HCT116 (cell line): ENCODE results near the gene CLCN3. TPM values are rescaled to one million over a fixed set of nuclear protein-coding genes. Genes with fewer than 3 reads are reported as not detected.

ENCODE experiments used
- ATAC-seq: fragments of 200-7000 bp; cut with Tn5 transposase; 2 replicates; pipeline ENCODE4 v1.9.1; 2020; ENCODE audit warnings: mild to moderate bottlenecking, moderate library complexity
- BruUV-seq: library from RNA; stranded (reverse); fragments of 400-500 nt; replicated peaks from 2 replicates; lab custom pipeline; 2021; lab: Mats Ljungman, UMichigan
- CTCF ChIA-PET: fragments of 300-600 bp; sonication (Branson Sonifier 250); formaldehyde crosslinking; loops from one replicate; lab custom pipeline; 2021; ENCODE audit warnings: antibody characterized with exemption; lab: Charles Lee
- POLR2A ChIA-PET: fragments of 300-600, 350-600 bp; sonication (Branson Sonifier 250); formaldehyde crosslinking; loops from one replicate; lab custom pipeline; 2021; ENCODE audit warnings: antibody characterized with exemption; lab: Charles Lee
- RAD21 ChIA-PET, 2 experiments: fragments of 300-600 bp; sonication (Branson Sonifier 250); formaldehyde crosslinking; loops; one replicate each; lab custom pipeline; 2023; ENCODE audit warnings: low total read pairs in 2 of 2; ENCODE audit not compliant: uncharacterized antibody in 2 of 2, unreplicated experiment in 2 of 2, low non-redundant PET in 1 of 2; lab: Charles Lee
- DNase-seq: peaks from one replicate; pipeline ENCODE4 v3.0.0-alpha.2; 2010; ENCODE audit warnings: low read depth, low spot score
- H2AFZ ChIP-seq: fragments of 200-600 bp; shearing (Covaris generic), sonication (generic); 2 replicates; pipeline ENCODE4 v1.6.1; 2017; ENCODE audit warnings: low read depth, mixed run types, mixed read lengths, antibody characterized with exemption, low read length; ENCODE audit not compliant: poor library complexity, severe bottlenecking
- H3K27ac ChIP-seq: 2 replicates; pipeline ENCODE4 v1.5.1; 2012; ENCODE audit warnings: low read depth, low read length
- H3K27me3 ChIP-seq: fragments of 200-600 bp; sonication (generic); 2 replicates; pipeline ENCODE4 v1.6.1; 2016; ENCODE audit warnings: mixed run types, low read length, mixed read lengths; ENCODE audit not compliant: insufficient read depth
- H3K36me3 ChIP-seq, 2 experiments: fragments of 200-500 bp in 1 of 2; fragments of 200-600 bp in 1 of 2; sonication (Bioruptor generic) in 1 of 2; sonication (generic) in 1 of 2; 2 replicates each; pipeline versions ENCODE4 v1.5.1 to v1.6.1; 2014 to 2016; ENCODE audit warnings: low read length in 2 of 2, inconsistent platforms in 1 of 2, mixed read lengths in 1 of 2, mixed run types in 1 of 2; ENCODE audit not compliant: insufficient read depth in 2 of 2, control insufficient read depth in 1 of 2
- H3K4me1 ChIP-seq, 2 experiments: fragments of 200-600 bp in 1 of 2; sonication (generic) in 1 of 2; 2 replicates each; pipeline versions ENCODE4 v1.5.1 to v1.6.1; 2012 to 2017; ENCODE audit warnings: low read length in 2 of 2, inconsistent platforms in 1 of 2, mild to moderate bottlenecking in 1 of 2, mixed read lengths in 1 of 2, mixed run types in 1 of 2, moderate library complexity in 1 of 2; ENCODE audit not compliant: insufficient read depth in 2 of 2, control insufficient read depth in 1 of 2
- H3K4me2 ChIP-seq: fragments of 200-600 bp; sonication (generic); 2 replicates; pipeline ENCODE4 v1.6.1; 2017; ENCODE audit warnings: mixed run types, low read length, mixed read lengths
- H3K4me3 ChIP-seq, 2 experiments: fragments of 200-600 bp in 1 of 2; sonication (generic) in 1 of 2; replicated peaks in 1 of 2; 2 replicates each; pipeline ENCODE4 v1.5.1; 2011 to 2016; ENCODE audit warnings: low read length in 2 of 2, control low read depth in 1 of 2, low read depth in 1 of 2, mild to moderate bottlenecking in 1 of 2, mixed read lengths in 1 of 2, mixed run types in 1 of 2
- H3K79me2 ChIP-seq: fragments of 200-600 bp; sonication (generic); 2 replicates; pipeline ENCODE4 v1.6.1; 2017; ENCODE audit warnings: mild to moderate bottlenecking, mixed run types, low read length, moderate library complexity, mixed read lengths; ENCODE audit not compliant: insufficient read depth
- H3K9ac ChIP-seq: fragments of 200-600 bp; sonication (generic); 2 replicates; pipeline ENCODE4 v1.6.1; 2016; ENCODE audit warnings: low read length, mixed read lengths
- H3K9me2 ChIP-seq: fragments of 200-600 bp; sonication (generic), shearing (Covaris generic); 2 replicates; pipeline ENCODE4 v1.6.1; 2017; ENCODE audit warnings: mixed run types, mild to moderate bottlenecking, moderate library complexity; ENCODE audit not compliant: insufficient read depth
- H3K9me3 ChIP-seq, 2 experiments: fragments of 200-500 bp in 1 of 2; fragments of 200-600 bp in 1 of 2; sonication (Bioruptor generic) in 1 of 2; sonication (generic) in 1 of 2; 2 replicates each; pipeline ENCODE4 v1.6.1; 2014 to 2017; ENCODE audit warnings: low read length in 2 of 2, mixed read lengths in 2 of 2, inconsistent platforms in 1 of 2, low read depth in 1 of 2, mild to moderate bottlenecking in 1 of 2, mixed run types in 1 of 2, moderate library complexity in 1 of 2; ENCODE audit not compliant: control insufficient read depth in 1 of 2, insufficient read depth in 1 of 2
- H4K20me1 ChIP-seq: fragments of 200-600 bp; sonication (generic), shearing (Covaris generic); 2 replicates; pipeline ENCODE4 v1.6.1; 2017; ENCODE audit warnings: mixed run types, mild to moderate bottlenecking, moderate library complexity; ENCODE audit not compliant: insufficient read depth
- CBX3 ChIP-seq: IDR thresholded peaks from 2 replicates; pipeline ENCODE4 v1.6.1; 2012; ENCODE audit warnings: low read depth
- CEBPB ChIP-seq: IDR thresholded peaks from 2 replicates; pipeline ENCODE4 v1.6.1; 2012; ENCODE audit warnings: low read depth
- EGR1 ChIP-seq: IDR thresholded peaks from 2 replicates; pipeline ENCODE4 v1.6.1; 2012; ENCODE audit warnings: low read depth
- ELF1 ChIP-seq: IDR thresholded peaks from 2 replicates; pipeline ENCODE4 v1.6.1; 2012; ENCODE audit warnings: low read depth, borderline replicate concordance
- EZH2 ChIP-seq: fragments of 200-600 bp; sonication (generic); IDR thresholded peaks from 2 replicates; pipeline ENCODE4 v1.6.1; 2017; ENCODE audit warnings: antibody characterized with exemption, mixed run types
- FOSL1 ChIP-seq: IDR thresholded peaks from 2 replicates; pipeline ENCODE4 v1.6.1; 2012; ENCODE audit warnings: low read depth
- JUND ChIP-seq: IDR thresholded peaks from 2 replicates; pipeline ENCODE4 v1.6.1; 2012
- POLR2A ChIP-seq: IDR thresholded peaks from 2 replicates; pipeline ENCODE4 v1.7.0; 2011; ENCODE audit warnings: borderline replicate concordance; ENCODE audit not compliant: insufficient read depth, insufficient read length; ENCODE audit errors: extremely low read depth
- RAD21 ChIP-seq: IDR thresholded peaks from 2 replicates; pipeline ENCODE4 v1.6.1; 2012; ENCODE audit warnings: low read depth, mild to moderate bottlenecking
- SP1 ChIP-seq: IDR thresholded peaks from 2 replicates; pipeline ENCODE4 v1.6.1; 2012; ENCODE audit warnings: low read depth
- SRF ChIP-seq: IDR thresholded peaks from 2 replicates; pipeline ENCODE4 v1.6.1; 2012; ENCODE audit warnings: low read depth
- YY1 ChIP-seq: IDR thresholded peaks from 2 replicates; pipeline ENCODE4 v1.6.1; 2011; ENCODE audit warnings: low read length, low read depth, moderate library complexity, mild to moderate bottlenecking; ENCODE audit not compliant: insufficient replicate concordance; ENCODE audit errors: extremely low read depth
- intact Hi-C: fragments of 100-400 bp; cut with micrococcal nuclease; formaldehyde crosslinking; loops from 2 replicates; pipeline ENCODE4 v1.10.0; 2022
- total RNA-seq: library from RNA; stranded (reverse); gene quantifications from one replicate; pipeline ENCODE4 v1.2.1, GENCODE V29; 2021; ENCODE audit not compliant: unreplicated experiment

Gene CLCN3
- total RNA-seq, 1 experiment from 2014 or later = 60.4 TPM

DNA sequence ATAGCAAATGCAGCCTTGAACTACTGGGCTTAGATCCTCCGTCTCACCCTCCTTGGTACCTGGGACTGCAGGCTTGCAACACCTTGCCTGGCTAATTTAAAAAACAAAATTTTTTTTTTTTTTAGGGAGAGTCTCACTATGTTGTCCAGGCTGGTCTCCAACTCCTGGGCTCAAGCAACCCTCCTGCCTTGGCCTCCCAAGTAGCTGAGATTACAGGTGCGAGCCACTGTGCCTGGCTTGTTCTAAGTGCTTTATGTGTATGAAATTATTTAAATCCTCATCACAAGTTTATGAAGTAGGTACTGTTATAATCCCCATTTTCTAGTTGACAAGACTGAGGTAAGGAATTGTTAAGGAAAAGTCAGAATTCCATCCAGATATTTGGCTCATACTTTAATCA lies 43.0 kb downstream of the CLCN3 start:
- POLR2A ChIA-PET = no interaction called here
- H3K9ac ChIP-seq = no peak overlapping the region
- DNase-seq = no peak
- H3K36me3 ChIP-seq = no peaks in the 10 kb centered on the region
- H3K27me3 ChIP-seq = no peaks in the 10 kb centered on the region
- no TSS peak for BruUV-seq
- TF ChIP-seq RAD21 (no peak), SRF (no peak), ELF1 (no peak), SP1 (no peak), EGR1 (no peak), EZH2 (no peak)
- H3K4me1 ChIP-seq = peaks cover 19 to 33% of the 10 kb centered on the region in 2 experiments
- no peaks in the 10 kb centered on the region for H3K9me3 ChIP-seq
- H3K4me3 ChIP-seq = no peak overlapping the region
- no peak for ATAC-seq
- no peak overlapping the region for H3K4me2 ChIP-seq
- no peak overlapping the region for H3K27ac ChIP-seq
- intact Hi-C loops = no loop called here
- no peak overlapping the region for H2AFZ ChIP-seq
- peaks cover 85% of the 10 kb centered on the region for H3K79me2 ChIP-seq
- RAD21 ChIA-PET = no interaction called here
- no peaks in the 10 kb centered on the region for H4K20me1 ChIP-seq
- CTCF ChIA-PET = no interaction called here
- no peaks in the 10 kb centered on the region for H3K9me2 ChIP-seq

DNA sequence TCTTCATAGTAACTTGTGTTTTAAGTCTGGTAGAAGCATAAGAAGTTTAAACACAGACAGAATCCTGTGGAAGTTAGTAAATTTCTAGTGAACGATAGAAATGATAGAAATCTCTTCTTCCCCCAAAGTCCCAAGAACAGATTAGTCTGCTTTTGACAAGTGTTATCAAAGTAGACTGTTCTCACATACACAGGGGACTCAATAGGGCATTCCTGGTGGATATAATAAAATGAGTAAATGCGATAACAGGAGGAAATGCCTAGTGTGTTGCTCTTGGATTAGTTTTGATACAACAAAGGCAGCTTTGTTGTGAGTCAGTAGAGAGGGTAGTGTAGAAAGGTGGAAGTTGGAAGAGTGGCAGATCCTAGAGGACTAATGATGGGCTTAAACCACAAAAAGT lies 43.5 kb downstream of the CLCN3 start:
- DNase-seq = no peak
- Histone ChIP-seq H3K4me2 (no peak overlapping the region), H4K20me1 (no peaks in the 10 kb centered on the region), H3K4me3 (no peak overlapping the region), H2AFZ (no peak overlapping the region), H3K27me3 (no peaks in the 10 kb centered on the region), H3K9me2 (no peaks in the 10 kb centered on the region), H3K36me3 (no peaks in the 10 kb centered on the region), H3K79me2 (peaks cover 85% of the 10 kb centered on the region), H3K4me1 (peaks cover 15 to 29% of the 10 kb centered on the region in 2 experiments), H3K9me3 (no peaks in the 10 kb centered on the region), H3K9ac (no peak overlapping the region), H3K27ac (no peak overlapping the region)
- BruUV-seq = no TSS peak
- ChIA-PET POLR2A (no interaction called here), CTCF (interaction anchor here (1.1 kb wide), 1 partner anchor 11 kb away, joined by 3 read pairs; no protein-coding TSS in a partner anchor), RAD21 (no interaction called here)
- TF ChIP-seq CEBPB (no peak), EZH2 (no peak), JUND (no peak), CBX3 (no peak), SRF (no peak), FOSL1 (peak; percentile 19; the same call in 1 of the 2 replicates), YY1 (no peak), POLR2A (no peak)
- no peak for ATAC-seq
- intact Hi-C loops = no loop called here
